HEK293T (cell line): Measurements from ENCODE around the gene ARL15.

Source experiments
- CTCF ChIA-PET: fragments of 350-600 bp; formaldehyde crosslinking; extraction: SDS; loops from one replicate; lab custom pipeline; 2021; ENCODE audit warnings: antibody characterized with exemption, inconsistent platforms; lab: Yijun Ruan, JAX
- POLR2A ChIA-PET: fragments of 350-600 bp; formaldehyde crosslinking; extraction: SDS; loops from one replicate; lab custom pipeline; 2020; ENCODE audit warnings: antibody characterized with exemption, inconsistent platforms; lab: Yijun Ruan, JAX
- DNase-seq: peaks from one replicate; pipeline ENCODE4 v3.0.0; 2012; ENCODE audit warnings: mixed read lengths; ENCODE audit errors: extremely low spot score
- ARNT ChIP-seq: fragments of 450-650 bp; IDR thresholded peaks from 2 replicates; pipeline ENCODE4 v1.6.1; 2017; ENCODE audit warnings: mild to moderate bottlenecking
- BHLHE40 ChIP-seq: fragments of 450-650 bp; IDR thresholded peaks from 2 replicates; pipeline ENCODE4 v1.6.1; 2016; ENCODE audit warnings: mild to moderate bottlenecking, moderate library complexity, borderline replicate concordance
- CTBP1 ChIP-seq: fragments of 450-650 bp; IDR thresholded peaks from 2 replicates; pipeline ENCODE4 v1.6.1; 2016; ENCODE audit warnings: borderline replicate concordance
- ELF4 ChIP-seq: fragments of 450-650 bp; IDR thresholded peaks from 2 replicates; pipeline ENCODE4 v1.6.1; 2017; ENCODE audit warnings: antibody characterized with exemption
- FOXA1 ChIP-seq: fragments of 450-650 bp; IDR thresholded peaks from 2 replicates; pipeline ENCODE4 v1.6.1; 2016; ENCODE audit warnings: mild to moderate bottlenecking
- FOXK2 ChIP-seq: fragments of 450-650 bp; IDR thresholded peaks from 2 replicates; pipeline ENCODE4 v1.6.1; 2016; ENCODE audit warnings: mild to moderate bottlenecking
- FOXM1 ChIP-seq: fragments of 450-650 bp; IDR thresholded peaks from 2 replicates; pipeline ENCODE4 v1.6.1; 2017; ENCODE audit warnings: mild to moderate bottlenecking, borderline replicate concordance
- HDGF ChIP-seq: fragments of 450-650 bp; IDR thresholded peaks from 2 replicates; pipeline ENCODE4 v1.6.1; 2017; ENCODE audit warnings: antibody characterized with exemption, borderline replicate concordance
- L3MBTL2 ChIP-seq: fragments of 450-650 bp; conservative IDR thresholded peaks from 2 replicates; pipeline ENCODE4 v1.6.1; 2016; ENCODE audit warnings: mild to moderate bottlenecking
- LEF1 ChIP-seq: fragments of 450-650 bp; IDR thresholded peaks from 2 replicates; pipeline ENCODE4 v1.6.1; 2017; ENCODE audit warnings: mild to moderate bottlenecking, borderline replicate concordance
- NFRKB ChIP-seq: fragments of 450-650 bp; IDR thresholded peaks from 2 replicates; pipeline ENCODE4 v1.6.1; 2016; ENCODE audit warnings: mild to moderate bottlenecking, moderate library complexity
- PKNOX1 ChIP-seq: fragments of 450-650 bp; IDR thresholded peaks from 2 replicates; pipeline ENCODE4 v1.6.1; 2016
- SP1 ChIP-seq: fragments of 450-650 bp; IDR thresholded peaks from 2 replicates; pipeline ENCODE4 v1.6.1; 2017
- SUZ12 ChIP-seq: fragments of 450-650 bp; IDR thresholded peaks from 2 replicates; pipeline ENCODE4 v1.6.1; 2016; ENCODE audit warnings: mild to moderate bottlenecking
- TARDBP ChIP-seq: fragments of 450-650 bp; IDR thresholded peaks from 2 replicates; pipeline ENCODE4 v1.6.1; 2016
- ZNF384 ChIP-seq: fragments of 450-650 bp; IDR thresholded peaks from 2 replicates; pipeline ENCODE4 v1.6.1; 2016

ARL15 gene

GRCh38 chr5:54227759-54228158, 82.6 kb downstream of the ARL15 start:
- POLR2A ChIA-PET = no interaction called here
- no peak for TF ChIP-seq ZNF384
- TF ChIP-seq NFRKB = no peak
- CTCF ChIA-PET = no interaction called here
- DNase-seq = no peak

DNA sequence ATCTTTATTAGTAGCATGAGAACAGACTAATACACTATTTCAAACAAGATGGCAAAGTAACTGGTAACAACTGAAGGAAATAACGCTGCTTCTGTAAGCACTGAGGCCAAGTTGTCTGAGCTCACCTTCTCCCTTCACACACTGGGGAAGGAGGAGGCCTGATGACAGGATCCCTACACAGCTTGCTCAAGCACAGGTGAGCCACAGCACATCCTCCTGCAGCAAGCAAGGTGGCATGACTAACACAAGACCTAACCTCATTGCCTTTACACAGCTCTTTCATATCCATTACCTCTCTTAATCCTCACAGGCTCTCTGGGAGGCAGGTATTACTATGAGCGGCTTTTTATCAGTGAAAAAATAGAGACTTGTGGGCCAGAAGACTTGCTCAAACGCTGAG, 83.3 kb downstream of the ARL15 start:
- no peak for TF ChIP-seq FOXK2
- TF ChIP-seq PKNOX1 = no peak
- TF ChIP-seq ELF4 = no peak
- TF ChIP-seq HDGF = no peak
- no peak for TF ChIP-seq ZNF384
- TF ChIP-seq CTBP1 = no peak
- TF ChIP-seq SUZ12 = no peak
- TF ChIP-seq SP1 = no peak
- TF ChIP-seq ARNT = no peak
- no peak for TF ChIP-seq TARDBP
- no peak for TF ChIP-seq BHLHE40
- TF ChIP-seq NFRKB = no peak
- TF ChIP-seq FOXA1 = no peak
- no peak for TF ChIP-seq LEF1
- DNase-seq = no peak
- CTCF ChIA-PET = no interaction called here
- POLR2A ChIA-PET = no interaction called here

- DNase-seq = no peak
- CTCF ChIA-PET = interaction anchor here (0.9 kb wide), 1 partner anchor 800 kb away, joined by 3 read pairs; no protein-coding TSS in a partner anchor
- POLR2A ChIA-PET = no interaction called here
- TF ChIP-seq ELF4 (no peak), NFRKB (no peak), TARDBP (no peak), PKNOX1 (no peak), L3MBTL2 (no peak), SP1 (no peak), FOXA1 (no peak), ZNF384 (no peak), FOXM1 (no peak), SUZ12 (no peak), ARNT (no peak), LEF1 (no peak), HDGF (no peak)
Observed at GRCh38 chr5:54226215-54226614, 84.2 kb downstream of the ARL15 start.

- TF ChIP-seq CTBP1 = no peak
- TF ChIP-seq ELF4 = no peak
- no peak for TF ChIP-seq L3MBTL2
- POLR2A ChIA-PET = no interaction called here
- DNase-seq = no peak
- CTCF ChIA-PET = no interaction called here
Observed at GRCh38 chr5:54224103-54224826, 86.1 kb downstream of the ARL15 start.

DNA sequence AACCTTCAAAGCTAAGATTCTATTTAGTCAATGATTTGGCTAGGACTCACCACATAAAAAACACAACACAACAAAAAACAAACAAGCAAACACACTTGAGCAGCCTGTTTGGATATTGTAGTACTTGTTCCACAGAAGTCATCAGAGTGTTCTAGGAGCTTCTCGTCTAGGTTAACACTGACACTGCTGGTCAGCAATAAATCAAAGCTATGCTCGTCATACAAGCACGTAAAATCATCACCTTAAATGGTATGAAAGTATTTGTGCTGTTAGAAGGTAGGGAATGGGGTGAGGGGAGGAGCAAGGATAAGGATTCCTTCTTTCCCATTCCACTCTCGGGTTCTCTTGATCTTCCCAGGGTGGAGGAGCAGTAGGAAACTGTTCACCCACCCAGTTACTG, 88.0 kb downstream of the ARL15 start:
- no peak for DNase-seq
- CTCF ChIA-PET = no interaction called here
- TF ChIP-seq ELF4 = no peak
- peak; percentile 88 for TF ChIP-seq PKNOX1
- POLR2A ChIA-PET = no interaction called here

GRCh38 chr5:54221135-54221534, 89.2 kb downstream of the ARL15 start:
- CTCF ChIA-PET = no interaction called here
- no peak for TF ChIP-seq ZNF384
- TF ChIP-seq TARDBP = no peak
- no peak for TF ChIP-seq FOXA1
- no peak for TF ChIP-seq BHLHE40
- no peak for TF ChIP-seq ELF4
- no peak for TF ChIP-seq PKNOX1
- no peak for TF ChIP-seq L3MBTL2
- no peak for TF ChIP-seq SUZ12
- no peak for TF ChIP-seq FOXK2
- TF ChIP-seq NFRKB = no peak
- no peak for TF ChIP-seq ARNT
- no peak for TF ChIP-seq SP1
- no peak for TF ChIP-seq FOXM1
- no peak for TF ChIP-seq LEF1
- POLR2A ChIA-PET = no interaction called here
- DNase-seq = no peak
